Tibial nerve (tissue), 4 donors: ENCODE results near the gene TMEFF2. TPM values are rescaled to one million over a fixed set of nuclear protein-coding genes. Genes with fewer than 3 reads are reported as not detected.

Experiments
- DNase-seq, 2 donors: peaks; one replicate each; pipeline ENCODE4 v3.0.0-alpha.2; 2019; ENCODE audit warnings: low spot score in 2 of 2
- H3K27ac ChIP-seq, 4 donors: fragments of 200-600 bp; sonication (generic) in 3 of 4; one replicate each; pipeline ENCODE4 v1.5.1; 2017 to 2019; ENCODE audit warnings: mild to moderate bottlenecking in 1 of 4
- H3K27me3 ChIP-seq, 2 donors: fragments of 200-600 bp; sonication (generic) in 1 of 2; one replicate each; pipeline versions ENCODE4 v1.5.1 to v1.6.0; 2017 to 2019
- H3K36me3 ChIP-seq, 3 donors: fragments of 200-600 bp; sonication (generic); one replicate each; pipeline ENCODE4 v1.5.1; 2018 to 2019
- H3K4me1 ChIP-seq, 4 donors: fragments of 200-600 bp; sonication (generic) in 3 of 4; one replicate each; pipeline ENCODE4 v1.5.1; 2017 to 2019
- H3K4me3 ChIP-seq, 4 donors: fragments of 200-600 bp; sonication (generic) in 3 of 4; one replicate each; pipeline ENCODE4 v1.5.1; 2017 to 2019; ENCODE audit warnings: mild to moderate bottlenecking in 1 of 4, moderate library complexity in 1 of 4
- H3K9me3 ChIP-seq, 4 donors: fragments of 200-600 bp; sonication (generic) in 3 of 4; one replicate each; pipeline ENCODE4 v1.5.1; 2017 to 2019
- CTCF ChIP-seq, 5 experiments: fragments of 200-600 bp in 3 of 5; fragments of 450-650 bp in 2 of 5; sonication (generic) in 3 of 5; IDR thresholded peaks; one replicate each; pipeline ENCODE4 v1.5.1; 2016 to 2019; ENCODE audit warnings: antibody characterized with exemption in 5 of 5, mild to moderate bottlenecking in 3 of 5, moderate library complexity in 2 of 5
- EP300 ChIP-seq, 2 donors: sonication (generic); formaldehyde crosslinking; IDR thresholded peaks; one replicate each; pipeline ENCODE4 v1.6.1; 2017; ENCODE audit warnings: antibody characterized with exemption in 2 of 2, mild to moderate bottlenecking in 1 of 2
- POLR2A ChIP-seq, 2 donors: fragments of 450-650 bp; IDR thresholded peaks; one replicate each; pipeline ENCODE4 v1.6.1; 2017; ENCODE audit warnings: antibody characterized with exemption in 2 of 2, mild to moderate bottlenecking in 2 of 2, moderate library complexity in 2 of 2
- WGBS, 2 donors: methylation state at CpG; one replicate each; pipeline ENCODE4 v1.1.5; 2018; 5-methylcytosine and 5-hydroxymethylcytosine counted together
- total RNA-seq, 4 donors: library from RNA; depleted of rRNA; stranded (reverse); fragments of >200 nt; gene quantifications; one replicate each; pipeline ENCODE4 v1.1.0, GENCODE V29; 2016

The TMEFF2 gene
- total RNA-seq, 4 donors from 2014 or later = not detected

DNA sequence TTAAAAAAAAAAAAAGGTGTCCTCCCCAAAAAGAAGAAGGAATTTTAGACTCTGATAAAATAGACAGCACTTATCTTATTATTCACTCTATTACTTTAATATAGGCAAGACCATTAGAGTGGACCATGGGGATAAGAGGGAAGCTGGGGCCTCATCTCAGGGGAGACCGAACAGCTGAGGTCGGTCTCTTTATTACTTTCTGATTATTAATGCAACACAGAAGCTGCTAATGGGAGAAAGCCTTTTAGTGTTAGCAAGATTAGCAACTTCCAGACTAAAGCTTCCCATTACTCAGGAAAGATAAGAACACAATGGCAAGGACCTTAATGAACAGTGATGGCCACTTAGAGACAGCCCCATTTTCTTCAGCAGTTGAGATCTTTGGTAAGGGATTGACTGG lies 135.5 kb downstream of the TMEFF2 start:
- no peaks in the 10 kb centered on the region for H3K27me3 ChIP-seq
- DNase-seq = no peak
- no peaks in the 10 kb centered on the region for H3K36me3 ChIP-seq
- H3K4me3 ChIP-seq = no peak overlapping the region
- H3K4me1 ChIP-seq = no peaks in the 10 kb centered on the region
- TF ChIP-seq EP300 (IDR thresholded peaks at IDR 0.05) = no peak
- TF ChIP-seq POLR2A (IDR thresholded peaks at IDR 0.05) = no peak
- no peak for TF ChIP-seq CTCF (IDR thresholded peaks at IDR 0.05)
- 84 to 86% methylated on average over 2 of the region's 2 CpGs for WGBS, 2 donors
- H3K27ac ChIP-seq = no peak overlapping the region
- H3K9me3 ChIP-seq = no peaks in the 10 kb centered on the region

DNA sequence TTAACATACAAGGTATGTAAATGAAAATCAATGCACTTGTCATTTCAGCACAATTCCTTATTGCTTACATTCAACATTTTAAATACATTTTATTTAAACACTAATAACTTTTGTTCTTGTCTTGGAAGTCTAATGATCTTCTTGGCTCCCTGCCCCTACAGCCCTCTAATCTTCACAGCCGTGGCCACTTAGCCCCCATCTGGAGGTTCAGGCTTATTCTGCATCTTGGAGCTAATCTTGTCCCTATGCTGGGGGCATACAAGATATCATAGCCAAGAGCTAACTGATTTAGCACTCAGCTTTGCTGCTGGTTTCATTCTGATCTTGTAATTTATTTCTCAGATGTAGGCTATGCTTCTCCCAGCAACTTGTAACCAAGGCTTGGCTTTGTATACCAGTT lies 140.8 kb downstream of the TMEFF2 start:
- Histone ChIP-seq H3K9me3 (no peaks in the 10 kb centered on the region), H3K27me3 (no peaks in the 10 kb centered on the region), H3K27ac (no peak overlapping the region), H3K4me3 (no peak overlapping the region), H3K36me3 (no peaks in the 10 kb centered on the region), H3K4me1 (peaks cover 0 to 5% (median 0%) of the 10 kb centered on the region in 4 donors)
- no peak for DNase-seq
- 64 to 79% methylated on average over 1 of the region's 1 CpG for WGBS, 2 donors
- TF ChIP-seq POLR2A (IDR thresholded peaks at IDR 0.05) (no peak), EP300 (IDR thresholded peaks at IDR 0.05) (no peak), CTCF (IDR thresholded peaks at IDR 0.05) (no peak)

GRCh38 chr2:192051533-192051932 lies 143.2 kb downstream of the TMEFF2 start:
- Histone ChIP-seq H3K36me3 (no peaks in the 10 kb centered on the region), H3K4me3 (no peak overlapping the region), H3K9me3 (no peaks in the 10 kb centered on the region), H3K27ac (no peak overlapping the region), H3K4me1 (peaks cover 0 to 5% (median 0%) of the 10 kb centered on the region in 4 donors), H3K27me3 (no peaks in the 10 kb centered on the region)
- no peak for DNase-seq
- TF ChIP-seq EP300 (IDR thresholded peaks at IDR 0.05) = no peak
- TF ChIP-seq POLR2A (IDR thresholded peaks at IDR 0.05) = no peak
- no peak for TF ChIP-seq CTCF (IDR thresholded peaks at IDR 0.05)

DNA sequence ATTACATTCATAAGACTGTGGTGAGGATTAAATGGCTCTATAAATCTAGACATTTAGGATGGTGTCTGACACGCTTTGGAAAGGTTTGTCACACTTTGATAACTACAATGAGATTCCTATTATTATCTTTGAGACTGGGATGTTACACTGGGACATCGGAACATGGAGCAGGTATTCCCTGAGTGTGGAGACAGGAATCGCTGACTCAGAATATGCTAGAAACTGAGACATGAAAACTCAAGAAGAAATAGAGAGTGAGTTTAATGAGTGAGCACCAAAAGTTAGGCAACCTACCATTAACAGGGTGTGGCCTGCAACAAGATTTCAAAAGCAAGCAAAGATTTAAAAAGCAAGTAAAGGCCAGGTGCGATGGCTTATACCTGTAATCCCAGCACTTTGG lies 145.4 kb downstream of the TMEFF2 start:
- Histone ChIP-seq H3K4me1 (peaks cover 0 to 5% (median 0%) of the 10 kb centered on the region in 4 donors), H3K36me3 (no peaks in the 10 kb centered on the region), H3K4me3 (no peak overlapping the region), H3K27ac (no peak overlapping the region), H3K27me3 (no peaks in the 10 kb centered on the region), H3K9me3 (no peaks in the 10 kb centered on the region)
- TF ChIP-seq POLR2A (IDR thresholded peaks at IDR 0.05) (no peak), EP300 (IDR thresholded peaks at IDR 0.05) (no peak), CTCF (IDR thresholded peaks at IDR 0.05) (no peak)
- DNase-seq = no peak
- WGBS, 2 donors = 93 to 98% methylated on average over 4 of the region's 4 CpGs

- Histone ChIP-seq H3K27ac (no peak overlapping the region), H3K27me3 (no peaks in the 10 kb centered on the region), H3K36me3 (no peaks in the 10 kb centered on the region), H3K4me3 (no peak overlapping the region), H3K9me3 (no peaks in the 10 kb centered on the region), H3K4me1 (peaks cover 0 to 5% (median 0%) of the 10 kb centered on the region in 4 donors)
- TF ChIP-seq CTCF (IDR thresholded peaks at IDR 0.05) = no peak
- TF ChIP-seq EP300 (IDR thresholded peaks at IDR 0.05) = no peak
- TF ChIP-seq POLR2A (IDR thresholded peaks at IDR 0.05) = no peak
- WGBS, 2 donors = 69 to 76% methylated on average over 2 of the region's 2 CpGs
- DNase-seq = no peak
Measured at GRCh38 chr2:192047315-192048107, 147.2 kb downstream of the TMEFF2 start.
